HG02852 (cell line): ENCODE data around the gene NDFIP2.

Source experiments
- ATAC-seq: cut with Tn5 transposase; IDR thresholded peaks from one replicate; pipeline ENCODE4 v1.9.1; 2021; ENCODE audit warnings: mild to moderate bottlenecking, moderate library complexity; ENCODE audit not compliant: unreplicated experiment

The NDFIP2 gene

DNA sequence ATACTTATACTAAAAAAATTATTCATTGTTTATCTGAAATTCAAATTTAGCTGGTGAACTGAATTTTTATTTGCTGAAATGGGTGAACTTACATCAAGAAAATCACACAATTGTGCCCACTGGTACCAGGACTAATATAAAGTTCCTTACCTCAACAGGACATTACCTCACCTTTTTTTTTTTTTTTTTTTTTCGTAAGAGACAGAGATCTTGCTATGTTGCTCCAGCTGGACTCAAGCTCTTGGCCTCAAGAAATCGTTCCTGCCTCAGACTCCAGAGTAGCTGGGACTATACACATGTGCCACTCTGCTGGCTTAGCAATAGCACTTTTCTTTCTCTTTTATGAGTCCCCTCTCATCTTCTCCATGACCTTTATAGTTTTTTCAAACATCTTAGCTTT is 22.5 kb upstream of the NDFIP2 start:
- ATAC-seq = no peak

DNA sequence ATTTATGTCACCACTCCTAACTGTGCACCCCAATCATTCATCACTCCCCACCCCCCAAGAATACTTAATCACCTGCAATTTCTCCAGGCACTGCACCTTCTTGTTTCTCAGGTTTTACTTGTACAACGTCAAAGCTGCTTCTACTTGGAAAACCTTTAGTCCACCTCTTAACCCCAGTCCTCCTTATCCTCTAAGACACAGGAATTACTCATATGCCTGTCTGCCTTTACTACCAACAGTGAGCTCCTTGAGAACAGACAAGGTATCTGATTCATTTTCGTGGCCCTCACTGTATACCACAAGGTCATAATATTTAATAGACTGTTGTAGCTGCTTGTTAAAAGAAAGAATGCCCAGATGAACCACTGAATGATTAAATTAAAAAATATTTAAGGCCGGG is 21.0 kb upstream of the NDFIP2 start:
- ATAC-seq = no peak

DNA sequence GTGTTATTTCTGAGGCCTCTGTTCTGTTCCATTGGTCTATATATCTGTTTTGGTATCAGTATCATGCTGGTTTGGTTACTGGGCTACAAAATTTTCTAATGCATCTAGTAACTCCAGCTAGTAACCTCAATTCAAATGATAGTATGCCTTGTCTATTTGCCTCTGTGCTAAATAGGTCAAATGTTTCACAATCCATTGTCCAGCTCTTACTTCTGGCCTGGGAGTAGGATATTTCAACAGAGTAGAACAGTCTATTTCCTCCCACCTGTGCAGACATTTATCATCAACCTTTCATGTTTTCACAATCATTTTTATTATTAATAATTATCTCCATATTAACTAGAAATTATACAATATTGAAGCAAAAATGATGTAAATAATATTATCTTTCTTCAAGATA is 18.1 kb upstream of the NDFIP2 start:
- ATAC-seq = no peak

DNA sequence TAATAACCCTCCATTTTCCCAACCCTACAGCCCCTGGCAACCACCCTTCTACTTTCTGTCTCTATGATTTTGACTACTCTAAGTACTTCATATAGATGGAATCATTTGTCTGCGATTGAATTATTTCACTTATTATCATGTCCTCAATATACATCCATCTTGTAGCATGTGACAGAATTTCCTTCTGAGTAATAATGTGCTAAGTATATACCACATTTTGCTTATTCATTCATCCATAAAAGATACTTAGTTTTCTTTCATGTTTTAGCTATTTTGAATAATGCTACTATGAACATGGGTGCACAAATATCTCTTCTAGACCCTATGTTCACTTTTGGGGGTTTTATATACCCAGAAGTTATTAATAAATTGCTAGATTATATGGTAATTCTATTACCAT is 17.4 kb upstream of the NDFIP2 start:
- ATAC-seq = no peak

DNA sequence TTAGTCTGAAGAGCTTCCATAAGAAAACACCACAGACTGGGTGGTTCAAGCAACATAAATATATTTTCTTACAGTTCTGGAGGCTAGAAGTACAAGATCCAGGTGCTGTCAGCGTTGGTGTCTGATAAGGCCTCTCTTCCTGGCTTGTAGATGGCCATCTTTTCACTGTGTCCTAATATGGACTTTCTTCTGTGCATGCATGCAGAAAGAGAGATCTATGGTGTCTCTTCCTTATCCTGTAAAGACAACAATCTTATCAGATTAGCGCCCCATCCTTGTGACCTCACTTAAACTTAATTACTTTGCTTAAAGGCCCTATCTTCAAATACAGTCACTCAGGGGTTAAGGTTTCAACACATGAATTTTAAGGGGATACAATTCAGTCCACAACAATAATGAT is 14.1 kb upstream of the NDFIP2 start:
- ATAC-seq = no peak

DNA sequence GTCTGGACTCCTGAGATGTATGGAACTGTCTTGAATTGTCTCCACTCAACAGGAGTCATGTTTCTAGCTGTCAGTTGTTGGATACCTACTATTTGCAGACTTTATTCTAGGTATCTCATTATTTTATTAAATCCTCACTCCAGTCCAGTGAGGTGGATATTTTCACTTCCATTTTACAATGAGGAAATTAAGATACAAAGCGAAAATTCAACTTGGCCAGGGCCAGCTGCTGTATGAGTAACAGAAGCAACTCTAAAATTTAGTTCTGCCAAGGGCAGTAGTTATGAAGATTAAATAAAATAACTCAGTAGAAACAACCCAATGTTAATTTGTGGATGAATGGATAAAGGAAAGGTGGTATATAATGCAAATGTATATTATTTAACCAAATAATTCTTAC is 12.6 kb upstream of the NDFIP2 start:
- ATAC-seq = no peak

DNA sequence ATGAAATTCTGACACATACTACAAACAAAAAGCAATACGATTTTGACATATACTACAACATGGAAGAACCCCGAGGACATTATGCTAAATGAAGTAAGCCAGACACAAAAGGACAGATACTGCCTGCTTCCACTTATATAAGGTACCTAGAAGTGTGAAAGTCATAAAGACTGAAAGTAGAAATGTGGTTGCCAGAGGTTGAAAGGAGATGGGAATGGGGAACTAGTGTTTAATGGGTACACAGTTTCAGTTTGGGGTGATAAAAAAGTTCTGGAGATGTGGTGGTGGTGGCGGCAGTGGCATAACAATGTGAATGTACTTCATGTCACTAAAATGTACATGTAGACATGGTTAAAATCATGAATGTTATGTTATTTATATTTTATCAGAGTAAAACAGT is 12.1 kb upstream of the NDFIP2 start:
- peak; percentile 72 for ATAC-seq

DNA sequence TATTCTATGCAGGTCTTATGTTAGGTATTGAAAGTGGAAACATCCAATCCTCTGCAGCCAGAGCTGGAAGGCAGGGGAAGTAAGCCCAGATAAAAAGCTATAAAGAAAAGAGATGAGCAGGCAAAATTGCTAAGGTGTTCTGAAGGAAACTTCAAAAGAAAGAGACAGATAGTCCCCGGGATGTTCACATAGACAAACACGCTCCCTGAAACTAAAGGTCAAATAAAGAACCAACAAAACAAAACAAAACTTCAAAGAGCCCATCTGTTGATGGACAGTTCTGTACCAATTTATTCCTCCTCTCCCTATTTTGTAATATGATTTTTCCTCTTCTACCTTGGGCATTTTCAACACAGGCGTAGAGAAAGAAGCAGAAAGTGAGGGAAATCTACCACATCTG is 11.3 kb upstream of the NDFIP2 start:
- no peak for ATAC-seq

DNA sequence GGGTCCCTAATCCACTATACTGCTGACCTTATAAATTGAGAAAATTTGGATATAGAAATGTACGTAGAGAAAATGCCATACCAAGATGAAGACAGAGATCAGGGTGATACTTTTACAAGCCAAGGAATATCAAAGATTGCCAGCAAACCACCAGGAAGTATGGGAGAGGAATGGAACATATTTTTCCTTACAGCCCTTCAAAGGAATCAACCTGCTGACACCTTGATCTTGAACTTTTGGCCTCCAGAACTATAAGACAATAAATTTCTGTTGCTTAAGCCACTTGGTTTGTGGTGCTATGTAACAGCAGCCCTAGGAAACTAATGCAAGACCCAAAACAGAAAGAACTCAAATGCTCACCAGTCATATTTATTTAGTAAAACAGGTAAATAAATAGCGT is 10.3 kb upstream of the NDFIP2 start:
- ATAC-seq = no peak

DNA sequence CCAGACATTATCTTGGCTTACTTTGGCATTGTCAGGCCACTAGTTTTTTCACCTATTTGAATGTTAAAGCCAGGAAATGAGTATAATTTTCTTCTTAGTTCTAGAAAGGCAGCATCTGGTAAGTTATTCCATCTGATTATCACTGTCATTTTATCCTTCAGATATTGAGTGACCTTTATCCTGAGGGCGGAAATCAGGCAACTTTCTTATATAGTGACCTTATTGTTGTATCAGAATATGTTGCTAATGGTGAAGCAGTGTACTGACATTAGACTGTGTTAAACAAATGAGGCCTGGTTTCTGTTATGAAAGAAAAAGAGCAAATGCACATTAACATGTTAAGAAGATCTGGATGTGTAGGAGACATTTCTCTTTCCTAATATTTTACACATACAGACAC is 5.4 kb upstream of the NDFIP2 start:
- no peak for ATAC-seq

DNA sequence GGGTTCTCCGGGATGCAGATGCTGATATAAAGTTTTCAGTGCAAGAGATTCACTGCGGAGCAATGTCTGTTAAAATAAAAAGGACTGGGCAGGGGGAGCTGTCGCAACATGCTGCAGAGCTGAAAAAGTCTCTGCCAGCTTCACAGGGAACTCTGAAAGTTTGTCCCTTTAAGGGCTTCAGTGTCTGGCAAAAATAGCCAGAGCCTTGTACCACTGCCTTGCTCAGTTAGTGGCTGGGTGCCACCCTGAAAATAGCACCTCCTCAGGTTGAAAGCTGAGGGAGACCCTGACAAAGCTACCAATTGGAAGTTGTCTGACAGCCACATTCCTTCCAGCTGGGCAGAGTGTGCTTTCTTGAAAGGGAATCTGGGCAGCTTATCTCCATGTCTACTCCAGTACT is 3.0 kb upstream of the NDFIP2 start:
- ATAC-seq = no peak

DNA sequence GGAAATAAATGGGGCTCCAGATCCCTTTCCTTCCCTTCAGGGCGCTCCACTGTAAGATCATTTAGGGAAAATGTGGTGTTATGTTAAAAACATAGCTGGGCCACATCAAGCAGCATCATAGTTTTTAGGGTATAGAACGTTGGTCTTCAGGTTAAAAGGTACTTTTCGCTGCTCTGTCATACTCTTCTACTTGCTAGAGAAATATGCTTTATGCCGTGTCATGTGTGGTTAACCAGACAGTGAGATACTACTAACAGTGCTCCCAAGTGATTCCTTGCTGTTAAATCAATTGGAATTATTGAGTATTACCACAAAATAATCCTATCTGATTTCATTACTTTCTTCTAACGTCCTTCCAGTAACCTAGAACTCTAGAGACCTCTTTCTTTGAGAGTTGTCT is 1.1 kb upstream of the NDFIP2 start:
- ATAC-seq = no peak

DNA sequence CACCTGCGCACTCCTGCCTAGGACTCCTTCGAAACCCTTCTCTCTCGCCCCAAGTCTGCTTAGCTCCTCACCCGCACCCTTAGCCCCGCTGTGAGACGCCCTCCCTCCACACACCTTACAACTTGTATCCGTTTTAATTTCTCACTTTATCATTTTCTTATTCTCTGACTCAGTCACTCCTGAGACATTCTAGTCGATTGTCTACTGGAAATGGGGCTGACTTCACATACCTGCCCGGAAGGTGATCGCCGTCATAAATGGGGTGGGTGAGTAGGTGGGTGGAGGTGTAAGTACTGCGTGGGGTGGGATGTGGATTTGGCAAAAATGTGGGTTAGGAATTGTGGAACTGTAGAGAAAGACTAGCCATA is 714 bp downstream of the NDFIP2 start:
- ATAC-seq = peak; percentile 29

DNA sequence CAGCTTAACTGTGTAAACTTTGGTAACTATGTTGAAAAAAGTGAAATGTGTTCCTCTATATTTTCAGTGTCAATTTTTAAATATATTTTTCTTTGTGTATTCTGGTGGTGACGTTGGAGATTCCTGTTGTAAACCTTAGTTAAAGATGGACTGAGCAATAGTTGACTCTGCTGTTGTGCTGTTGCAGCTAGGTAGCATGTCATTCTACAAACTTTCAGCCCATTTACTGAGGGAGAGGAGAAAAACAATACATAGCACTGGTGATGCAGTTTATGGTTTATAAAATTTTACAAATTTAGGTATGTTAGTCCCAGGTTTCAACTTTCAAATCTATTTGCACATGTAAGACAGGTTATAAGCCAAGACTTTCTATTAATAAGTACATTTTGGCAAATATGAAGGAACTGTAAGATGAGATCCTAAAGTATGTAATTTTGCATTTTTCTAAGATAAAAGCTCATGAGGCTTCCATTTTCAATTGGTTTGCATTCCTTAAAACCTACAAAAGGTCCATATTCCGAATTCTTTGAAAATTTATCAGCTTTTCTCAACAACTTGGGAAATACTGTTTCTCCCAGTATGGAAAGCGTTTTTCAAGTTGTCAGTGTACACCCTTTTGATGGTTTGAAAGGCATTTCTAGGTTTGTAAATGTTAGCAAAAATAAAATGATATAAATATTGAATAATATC is 1.5 kb downstream of the NDFIP2 start:
- no peak for ATAC-seq

DNA sequence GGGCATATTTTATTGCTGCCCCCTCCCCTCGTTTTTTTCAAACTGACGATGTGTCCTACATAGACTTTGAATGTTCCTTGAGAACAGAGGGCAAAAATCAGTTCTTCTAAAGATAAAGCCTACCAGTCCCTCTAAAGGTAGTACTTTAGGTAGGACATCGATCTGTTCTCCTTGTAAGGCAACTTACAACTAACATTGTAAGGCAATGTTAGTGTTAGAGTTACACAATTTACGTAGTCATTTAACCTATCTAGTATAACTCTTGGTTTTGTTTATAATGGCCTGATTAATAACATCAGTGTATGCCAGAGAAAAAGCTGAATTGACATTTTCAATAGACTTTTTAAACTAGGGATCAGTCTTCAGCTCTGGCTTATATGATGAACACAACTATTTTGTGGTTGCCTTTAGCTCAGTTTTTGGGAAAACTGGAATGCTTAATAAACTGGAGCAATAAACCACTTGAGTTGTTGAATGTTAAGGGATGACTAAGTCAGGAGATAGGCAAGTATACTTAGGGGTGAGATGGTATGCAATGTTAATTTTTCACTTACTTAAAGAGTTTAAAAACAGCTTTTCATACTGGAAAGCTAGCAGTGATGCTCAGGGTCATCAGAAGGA is 2.2 kb downstream of the NDFIP2 start:
- no peak for ATAC-seq

DNA sequence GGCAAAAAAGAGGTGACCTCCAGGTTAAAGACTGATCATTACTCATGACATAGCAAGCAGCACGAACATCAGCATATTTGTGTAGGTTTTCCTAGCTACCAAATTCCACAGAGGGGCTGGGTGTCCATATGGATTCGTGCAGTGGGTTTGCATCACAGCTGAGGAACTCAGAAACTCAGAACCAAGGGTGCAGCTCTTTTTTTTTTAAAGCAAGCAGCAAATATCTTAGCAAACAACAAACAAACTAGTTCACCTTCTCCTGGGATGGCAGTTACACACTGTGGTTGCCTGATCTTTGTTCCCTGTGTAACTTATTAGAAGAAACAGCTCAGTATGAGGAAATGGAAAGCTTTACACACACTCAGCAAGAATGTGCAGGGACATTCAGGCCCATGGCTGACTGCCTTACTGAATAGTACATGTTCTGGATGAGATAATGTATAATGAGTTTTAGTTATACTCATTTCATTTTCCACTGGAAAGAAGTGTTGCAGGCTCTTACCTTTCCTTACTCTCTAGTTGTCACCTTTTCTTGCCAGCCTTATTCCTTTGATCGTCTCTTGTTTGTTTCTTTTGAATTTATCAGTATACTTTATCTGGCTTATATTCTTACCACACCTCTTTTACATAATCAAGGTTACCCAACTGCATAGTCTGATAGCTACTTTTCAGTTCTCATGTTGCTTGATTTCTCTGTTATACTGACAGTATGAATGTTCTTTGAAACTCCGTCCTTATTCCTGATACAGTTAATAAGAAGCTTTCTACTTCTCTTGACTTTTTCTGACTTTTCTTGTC is 4.3 kb downstream of the NDFIP2 start:
- no peak for ATAC-seq

DNA sequence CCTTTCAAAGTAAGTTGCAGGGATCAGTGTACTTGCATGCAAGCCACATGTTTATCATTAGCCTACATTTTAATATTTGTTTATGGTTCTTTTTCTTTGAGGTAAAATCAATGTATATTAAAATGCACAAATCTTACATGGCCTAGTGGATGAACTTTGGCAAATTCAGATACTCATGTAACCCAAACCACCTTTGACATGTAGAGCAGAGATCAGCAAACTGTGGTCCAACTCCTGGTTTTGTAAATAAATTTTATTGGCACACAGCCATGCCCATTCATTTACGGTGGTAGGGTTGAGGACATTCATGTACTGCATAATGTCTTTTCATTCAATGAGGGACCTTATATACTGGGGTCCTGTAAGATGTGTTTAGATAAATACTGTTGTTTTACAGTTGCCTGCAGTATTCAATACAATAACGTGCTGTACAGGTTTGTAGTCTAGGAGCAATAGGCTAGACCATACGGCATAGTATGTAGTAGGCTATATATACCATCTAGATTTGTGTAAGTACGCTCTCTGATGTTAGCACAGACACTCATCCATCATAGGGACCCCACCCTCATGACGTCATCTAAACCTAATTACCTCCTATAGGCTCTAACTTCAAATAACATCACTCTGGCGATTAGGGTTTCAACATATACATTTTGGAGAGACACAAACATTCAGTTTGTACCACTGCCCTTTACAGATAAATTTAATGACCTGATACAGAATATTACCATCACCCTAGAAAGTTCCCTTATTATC is 5.7 kb downstream of the NDFIP2 start:
- ATAC-seq = no peak

DNA sequence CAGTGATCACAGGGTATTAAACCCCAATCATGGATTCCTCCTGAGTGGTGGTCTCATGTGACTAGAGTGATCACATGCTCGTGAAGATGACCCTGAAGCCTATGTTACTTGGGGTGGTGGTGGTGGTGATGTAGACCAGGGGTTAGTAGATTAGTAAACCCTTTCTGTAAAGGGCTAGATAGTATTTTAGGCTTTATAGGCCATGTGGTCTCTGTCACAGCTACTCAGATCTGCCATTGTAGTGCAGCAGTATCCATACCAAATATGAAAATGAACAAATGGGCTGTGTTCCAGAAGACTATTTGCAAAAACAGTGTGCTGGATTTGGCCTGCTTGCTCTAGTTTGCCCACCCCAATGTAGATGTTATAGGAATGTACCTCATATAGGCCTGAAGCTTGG is 9.4 kb downstream of the NDFIP2 start:
- no peak for ATAC-seq

DNA sequence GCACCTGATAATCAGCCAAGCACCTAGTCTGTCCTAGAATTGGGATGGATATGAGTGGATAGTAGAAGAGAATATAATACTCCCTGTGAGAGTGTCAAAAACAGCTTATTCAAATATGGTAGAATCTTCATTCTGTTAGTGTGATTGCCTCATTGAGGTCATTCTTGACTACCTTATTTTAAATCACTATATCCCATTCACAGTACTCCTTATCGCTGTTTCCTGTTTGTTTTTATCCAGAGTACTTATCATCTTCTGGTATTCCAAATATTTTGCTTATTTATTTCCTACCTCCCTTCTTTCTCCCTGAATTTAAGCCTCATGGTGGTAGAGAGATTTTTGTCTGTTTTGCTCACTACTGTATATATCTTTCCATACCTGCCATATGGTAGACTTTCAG is 9.9 kb downstream of the NDFIP2 start:
- ATAC-seq = no peak

DNA sequence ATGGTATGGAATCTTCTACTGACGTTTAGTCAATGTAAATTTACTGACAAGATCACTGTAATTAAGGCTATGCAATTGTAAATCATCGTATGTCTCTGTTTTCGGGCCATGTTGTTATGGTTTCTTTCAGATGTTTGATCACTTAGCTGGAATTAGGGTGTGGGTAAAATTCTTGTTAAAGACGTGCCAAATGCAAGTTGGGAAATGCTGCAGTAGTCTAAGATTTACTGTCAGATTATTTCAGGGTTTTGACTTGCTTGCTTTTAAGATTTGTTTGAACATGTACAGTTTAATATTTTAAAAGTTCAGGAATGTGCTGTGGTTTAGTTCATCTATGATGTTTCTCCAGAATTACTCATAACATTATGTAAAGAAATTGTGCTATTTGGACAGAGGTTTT is 10.8 kb downstream of the NDFIP2 start:
- no peak for ATAC-seq

DNA sequence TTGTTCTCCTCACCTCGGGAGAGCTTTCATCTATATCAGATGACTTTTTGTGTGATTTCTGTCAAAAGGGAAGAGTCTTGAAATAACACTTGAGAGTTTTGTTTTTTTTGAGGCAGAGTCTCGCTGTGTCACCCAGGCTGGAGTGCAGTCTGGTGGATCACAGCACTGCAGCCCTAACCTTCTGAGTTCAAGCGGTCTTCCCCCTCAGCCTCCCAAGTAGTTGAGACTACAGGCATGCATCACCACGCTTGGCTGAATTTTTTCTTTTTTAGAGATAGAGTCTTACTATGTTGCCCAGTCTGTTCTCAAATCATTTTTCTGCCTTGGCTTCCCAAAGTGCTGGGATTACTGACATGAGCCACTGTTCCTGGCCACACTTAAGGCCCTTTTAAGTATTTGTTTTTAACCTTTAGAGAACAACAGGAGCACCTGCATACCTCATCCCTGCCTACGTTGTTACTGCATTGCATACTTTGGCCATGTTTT is 11.4 kb downstream of the NDFIP2 start:
- no peak for ATAC-seq
